GM19452 (cell line): Measurements from ENCODE around the gene C3orf70.
"Not testable (repeated sequence)": the region's sequence is repeated elsewhere in the genome, so short reads cannot be mapped to it uniquely, and the experiment has no call there.

Experiments used
- ATAC-seq: cut with Tn5 transposase; IDR thresholded peaks from one replicate; pipeline ENCODE4 v1.9.1; 2021; ENCODE audit not compliant: unreplicated experiment

Gene C3orf70

GRCh38 chr3:185151101-185151963, 1.5 kb downstream of the C3orf70 start:
- ATAC-seq: no peak

- no peak for ATAC-seq
Measured at GRCh38 chr3:185150561-185150960, 2.3 kb downstream of the C3orf70 start.

- ATAC-seq: no peak
Measured at GRCh38 chr3:185149591-185149990, 3.3 kb downstream of the C3orf70 start.

- no peak for ATAC-seq
Measured at GRCh38 chr3:185145511-185145910, 7.3 kb downstream of the C3orf70 start.

- no peak for ATAC-seq
Measured at GRCh38 chr3:185144784-185145183, 8.1 kb downstream of the C3orf70 start.

GRCh38 chr3:185137821-185138220, 15.0 kb downstream of the C3orf70 start:
- no peak for ATAC-seq

- no peak for ATAC-seq
Measured at GRCh38 chr3:185134509-185134908, 18.4 kb downstream of the C3orf70 start.

- no peak for ATAC-seq
Measured at GRCh38 chr3:185131602-185132256, 21.1 kb downstream of the C3orf70 start.

- no peak for ATAC-seq
Measured at GRCh38 chr3:185129083-185129482, 23.8 kb downstream of the C3orf70 start.

- ATAC-seq: no peak
Measured at GRCh38 chr3:185126201-185126600, 26.7 kb downstream of the C3orf70 start.

- no peak for ATAC-seq
Measured at GRCh38 chr3:185120126-185120525, 32.7 kb downstream of the C3orf70 start.

GRCh38 chr3:185115371-185115770, 37.5 kb downstream of the C3orf70 start:
- no peak for ATAC-seq

GRCh38 chr3:185114756-185115155, 38.1 kb downstream of the C3orf70 start:
- ATAC-seq: no peak

GRCh38 chr3:185112186-185112585, 40.7 kb downstream of the C3orf70 start:
- ATAC-seq: no peak

- ATAC-seq: not testable (repeated sequence)
Measured at GRCh38 chr3:185109012-185109411, 43.8 kb downstream of the C3orf70 start.

- ATAC-seq: not testable (repeated sequence)
Measured at GRCh38 chr3:185106256-185106890, 46.5 kb downstream of the C3orf70 start.

- ATAC-seq: no peak
Measured at GRCh38 chr3:185103359-185104127, 49.3 kb downstream of the C3orf70 start.

- ATAC-seq: no peak
Measured at GRCh38 chr3:185094697-185095096, 58.2 kb downstream of the C3orf70 start.

- no peak for ATAC-seq
Measured at GRCh38 chr3:185093116-185093515, 59.7 kb downstream of the C3orf70 start.

GRCh38 chr3:185090811-185091210, 62.0 kb downstream of the C3orf70 start:
- no peak for ATAC-seq

GRCh38 chr3:185089751-185090150, 63.1 kb downstream of the C3orf70 start:
- ATAC-seq: no peak
